Activated CD8-positive, alpha-beta T cell treated with anti-CD3 and anti-CD28 coated beads for 36 hours (primary cell): ENCODE results near the gene ENAH. TPM values are rescaled to one million over a fixed set of nuclear protein-coding genes. Genes with fewer than 3 reads are reported as not detected.
A peak's percentile ranks its signal among the peaks of the same experiment; 100 is the strongest.

Experiments
- ATAC-seq: fragments of 200-7000 bp; cut with Tn5 transposase; one replicate; pipeline ENCODE4 v1.10.0; 2021; ENCODE audit warnings: mild to moderate bottlenecking, moderate library complexity
- CTCF ChIA-PET: fragments of 350-600 bp; sonication (Branson Sonifier 250); formaldehyde crosslinking; loops from one replicate; lab custom pipeline; 2021; ENCODE audit warnings: antibody characterized with exemption; lab: Charles Lee
- POLR2A ChIA-PET: fragments of 350-600 bp; sonication (Branson Sonifier 250); formaldehyde crosslinking; loops from one replicate; lab custom pipeline; 2021; ENCODE audit warnings: antibody characterized with exemption; lab: Charles Lee
- DNase-seq: peaks from one replicate; pipeline ENCODE4 v3.0.0-alpha.2; 2020
- H3K27ac Mint-ChIP-seq: one replicate; pipeline ENCODE4 v1.8.0; 2021; ENCODE audit warnings: mild to moderate bottlenecking, mixed read lengths
- H3K27me3 Mint-ChIP-seq: one replicate; pipeline ENCODE4 v1.8.0; 2021; ENCODE audit warnings: mixed read lengths
- H3K36me3 Mint-ChIP-seq: one replicate; pipeline ENCODE4 v1.8.0; 2021; ENCODE audit warnings: low read depth, mixed read lengths
- H3K4me1 Mint-ChIP-seq: one replicate; pipeline ENCODE4 v1.8.0; 2021; ENCODE audit warnings: low read depth, mixed read lengths
- H3K4me3 Mint-ChIP-seq: one replicate; pipeline ENCODE4 v1.8.0; 2021; ENCODE audit warnings: mild to moderate bottlenecking, moderate library complexity, mixed read lengths
- H3K9me3 Mint-ChIP-seq: one replicate; pipeline ENCODE4 v1.8.0; 2021; ENCODE audit warnings: mixed read lengths
- intact Hi-C: fragments of 100-400 bp; cut with micrococcal nuclease; formaldehyde crosslinking; loops from one replicate; pipeline ENCODE4 v1.10.0; 2022
- total RNA-seq, 2 experiments: library from RNA; stranded (reverse); gene quantifications; one replicate each; pipeline ENCODE4 v1.2.3, GENCODE V29; 2021
- TF ChIP-seq, protein P1 (sequence below): fragments of 200-600 bp; IDR thresholded peaks from one replicate; pipeline ENCODE4 v1.8.0; 2022; ENCODE audit warnings: antibody characterized with exemption, mild to moderate bottlenecking

The ENAH gene
- total RNA-seq, 2 experiments from 2014 or later, result 0.51 to 0.65 TPM

DNA sequence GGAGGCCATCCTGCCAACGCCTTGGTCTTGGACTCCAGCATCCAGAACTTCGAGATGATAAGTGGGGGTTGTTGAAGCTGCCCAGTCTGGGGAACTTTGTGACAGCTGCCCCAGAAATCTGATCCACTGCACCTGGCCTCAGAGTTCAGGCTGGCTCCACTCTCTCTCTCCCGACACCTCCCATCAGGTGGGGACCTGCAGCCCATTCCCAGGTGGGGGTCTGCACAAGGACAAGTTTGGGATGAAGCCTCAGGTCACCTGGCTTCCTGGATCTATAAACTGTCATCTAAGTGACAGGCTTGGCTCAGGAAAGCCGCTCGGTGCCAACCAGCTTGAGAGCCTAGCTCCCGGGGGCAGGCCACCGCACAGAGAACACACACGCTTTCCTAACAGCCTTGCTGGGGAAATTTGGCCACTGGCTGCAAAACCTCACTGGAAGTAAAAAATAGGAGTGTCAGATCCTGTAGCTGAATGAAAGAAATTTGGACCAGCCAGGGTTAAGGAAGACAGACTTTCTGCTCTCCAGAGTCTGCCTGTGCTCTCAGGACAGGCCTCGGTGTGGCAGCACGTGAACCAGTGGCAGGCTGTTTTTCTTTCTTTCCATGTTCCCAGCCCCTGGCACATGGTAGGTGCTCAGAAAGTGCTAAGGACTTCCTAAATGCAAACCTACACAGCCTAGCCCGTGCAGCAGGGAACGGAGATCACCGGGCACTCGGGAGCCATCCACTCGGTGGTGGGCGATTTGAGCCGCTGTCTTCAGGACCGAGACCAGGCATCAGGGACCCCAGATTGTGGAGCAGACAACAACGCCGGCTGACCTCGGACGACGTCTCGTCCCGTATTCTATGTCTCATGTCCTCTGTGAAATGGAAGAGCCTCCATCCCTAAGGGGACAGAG, 182.5 kb downstream of the ENAH start:
- no peak for ATAC-seq
- no peaks in the 10 kb centered on the region for H3K9me3 Mint-ChIP-seq
- H3K27me3 Mint-ChIP-seq, result no peaks in the 10 kb centered on the region
- intact Hi-C loops, result no loop called here
- no peaks in the 10 kb centered on the region for H3K36me3 Mint-ChIP-seq
- H3K27ac Mint-ChIP-seq, result no peak overlapping the region
- TF ChIP-seq, protein P1, sequence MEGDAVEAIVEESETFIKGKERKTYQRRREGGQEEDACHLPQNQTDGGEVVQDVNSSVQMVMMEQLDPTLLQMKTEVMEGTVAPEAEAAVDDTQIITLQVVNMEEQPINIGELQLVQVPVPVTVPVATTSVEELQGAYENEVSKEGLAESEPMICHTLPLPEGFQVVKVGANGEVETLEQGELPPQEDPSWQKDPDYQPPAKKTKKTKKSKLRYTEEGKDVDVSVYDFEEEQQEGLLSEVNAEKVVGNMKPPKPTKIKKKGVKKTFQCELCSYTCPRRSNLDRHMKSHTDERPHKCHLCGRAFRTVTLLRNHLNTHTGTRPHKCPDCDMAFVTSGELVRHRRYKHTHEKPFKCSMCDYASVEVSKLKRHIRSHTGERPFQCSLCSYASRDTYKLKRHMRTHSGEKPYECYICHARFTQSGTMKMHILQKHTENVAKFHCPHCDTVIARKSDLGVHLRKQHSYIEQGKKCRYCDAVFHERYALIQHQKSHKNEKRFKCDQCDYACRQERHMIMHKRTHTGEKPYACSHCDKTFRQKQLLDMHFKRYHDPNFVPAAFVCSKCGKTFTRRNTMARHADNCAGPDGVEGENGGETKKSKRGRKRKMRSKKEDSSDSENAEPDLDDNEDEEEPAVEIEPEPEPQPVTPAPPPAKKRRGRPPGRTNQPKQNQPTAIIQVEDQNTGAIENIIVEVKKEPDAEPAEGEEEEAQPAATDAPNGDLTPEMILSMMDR, result no peak
- peaks cover 35% of the 10 kb centered on the region for H3K4me1 Mint-ChIP-seq
- ChIA-PET CTCF (interaction anchor here (2.1 kb wide), 1 partner anchor 307 kb away, joined by 7 read pairs; the partner anchor contains the start of gene SRP9), POLR2A (interaction anchor here (3.9 kb wide), 1 partner anchor 308 kb away, joined by 15 read pairs; the partner anchor contains the start of gene SRP9)
- H3K4me3 Mint-ChIP-seq, result no peak overlapping the region
- no peak for DNase-seq

DNA sequence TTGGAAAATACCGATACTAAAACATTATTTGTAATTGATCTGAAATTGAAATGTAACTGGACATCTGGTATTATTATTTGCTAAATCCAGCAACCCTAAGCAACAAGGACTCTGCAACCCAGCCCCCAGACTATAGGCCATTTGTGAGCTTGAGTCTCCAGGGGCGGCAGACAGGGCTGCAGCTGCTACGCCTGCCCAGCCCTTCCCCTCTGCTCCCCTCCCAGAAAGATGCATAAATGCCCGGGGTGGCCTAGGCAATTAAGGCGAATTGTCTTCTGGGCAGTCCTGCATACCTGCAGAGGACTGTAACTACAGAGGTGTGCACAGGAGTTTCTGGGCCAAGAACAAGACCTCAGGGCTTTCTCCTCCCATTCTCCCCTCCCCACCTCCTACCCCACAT, 183.9 kb downstream of the ENAH start:
- Mint-ChIP-seq H3K9me3 (no peaks in the 10 kb centered on the region), H3K27me3 (no peaks in the 10 kb centered on the region), H3K4me1 (peaks cover 27% of the 10 kb centered on the region), H3K4me3 (peak overlapping the region; percentile 91), H3K36me3 (no peaks in the 10 kb centered on the region), H3K27ac (peak overlapping the region; percentile 99)
- no peak for DNase-seq
- CTCF ChIA-PET, result interaction anchor here (0.9 to 2.5 kb wide), 9 partner anchors 12 to 518 kb away, joined by 3 to 11 read pairs (median 3); partner anchors contain the start of genes LBR and TMEM63A
- POLR2A ChIA-PET, result interaction anchor here (1.1 to 3.9 kb wide), 11 partner anchors 8 to 531 kb away, joined by 3 to 18 read pairs (median 6); partner anchors contain the start of genes LBR, SDE2 and SRP9
- intact Hi-C loops, result no loop called here
- TF ChIP-seq, protein P1, result no peak
- no peak for ATAC-seq

DNA sequence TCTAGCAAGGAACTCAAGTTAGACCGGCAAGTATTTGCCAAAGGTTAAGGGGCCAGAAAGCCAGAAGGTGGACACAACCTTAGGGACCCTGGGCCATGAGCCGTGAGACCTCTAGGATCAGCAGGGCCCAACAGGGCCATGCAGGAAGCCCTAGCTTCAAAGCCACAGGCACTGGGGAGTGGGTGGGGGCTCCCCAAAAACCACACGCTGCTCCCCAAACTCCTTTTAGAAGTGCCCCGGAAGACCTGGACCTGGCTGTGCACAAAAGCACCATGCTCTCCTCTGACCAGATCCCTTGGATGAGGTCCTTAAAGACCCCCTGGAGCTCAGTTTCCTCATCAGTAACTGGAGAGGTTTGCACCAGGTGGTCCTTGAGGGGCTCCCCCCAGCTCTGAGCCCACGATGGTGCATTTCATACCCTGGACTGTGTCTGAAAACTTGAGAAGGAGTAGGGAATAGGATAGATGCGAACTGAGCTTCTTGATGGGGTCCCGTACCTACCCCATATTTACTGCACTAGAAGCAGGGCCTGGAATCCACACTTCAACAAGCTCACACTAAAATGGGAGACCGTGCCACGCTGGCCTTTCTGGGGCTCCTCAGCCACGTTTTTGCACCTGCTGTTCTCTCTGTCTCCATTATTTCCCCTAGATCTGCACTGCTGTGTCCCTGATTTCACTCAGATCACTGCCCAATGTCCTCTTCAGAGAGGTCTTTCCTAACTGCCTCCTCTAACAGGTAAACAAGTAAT, 184.5 kb downstream of the ENAH start:
- intact Hi-C loops, result no loop called here
- TF ChIP-seq, protein P1, result no peak
- peak overlapping the region; percentile 99 for H3K27ac Mint-ChIP-seq
- peak overlapping the region; percentile 91 for H3K4me3 Mint-ChIP-seq
- H3K27me3 Mint-ChIP-seq, result no peaks in the 10 kb centered on the region
- ATAC-seq, result peak; percentile 13
- no peaks in the 10 kb centered on the region for H3K9me3 Mint-ChIP-seq
- H3K4me1 Mint-ChIP-seq, result peaks cover 24% of the 10 kb centered on the region
- POLR2A ChIA-PET, result interaction anchor here (0.7 to 3.9 kb wide), 18 partner anchors 8 to 642 kb away, joined by 3 to 18 read pairs (median 4); partner anchors contain the start of genes LBR, SDE2 and SRP9
- DNase-seq, result peak; percentile 67
- no peaks in the 10 kb centered on the region for H3K36me3 Mint-ChIP-seq
- CTCF ChIA-PET, result interaction anchor here (0.6 to 2.5 kb wide), 16 partner anchors 9 to 519 kb away, joined by 3 to 11 read pairs (median 4); partner anchors contain the start of genes LBR, SRP9 and TMEM63A

DNA sequence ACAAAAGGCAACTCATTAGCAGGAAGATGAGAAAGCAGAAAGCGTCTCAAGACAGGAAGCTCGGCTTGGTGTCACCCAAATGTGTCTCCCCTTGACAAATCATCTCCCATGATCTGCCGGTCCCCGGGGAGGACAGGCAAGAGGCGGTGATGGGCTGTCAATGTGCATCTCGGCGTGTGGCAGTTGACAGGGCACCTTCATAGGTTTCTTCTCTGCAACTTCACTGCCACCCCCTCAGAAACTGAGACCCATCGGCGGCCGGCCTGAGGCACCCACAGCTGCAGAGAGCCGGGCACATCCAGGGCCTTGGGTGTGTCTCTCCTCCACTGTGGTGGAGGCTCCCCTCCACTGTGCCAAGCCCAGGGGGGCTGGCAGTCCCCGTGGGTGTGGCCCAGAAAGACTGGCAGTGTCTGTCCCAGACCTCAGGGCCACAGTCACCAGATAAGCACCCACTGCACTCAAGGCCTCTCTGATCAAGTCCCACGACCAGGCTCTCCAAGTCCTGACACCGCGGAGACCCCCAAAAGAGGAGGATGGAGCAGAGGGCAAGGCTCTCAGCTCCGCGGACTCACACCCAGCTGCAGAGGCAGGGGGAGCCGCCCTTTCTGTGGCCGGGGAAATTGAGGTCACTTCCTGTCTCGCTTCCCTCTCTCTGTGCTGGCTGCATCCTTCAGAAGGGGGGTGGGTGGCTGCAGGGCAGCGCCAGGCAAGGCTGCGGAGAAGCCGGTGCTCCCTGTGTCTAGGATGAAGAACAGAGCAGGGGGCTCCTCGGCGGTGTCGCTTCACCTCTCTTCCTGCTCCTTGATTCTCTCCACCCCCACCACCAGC, 185.5 kb downstream of the ENAH start:
- peak overlapping the region; percentile 91 for H3K4me3 Mint-ChIP-seq
- ChIA-PET CTCF (interaction anchor here (0.6 to 2.5 kb wide), 11 partner anchors 10 to 520 kb away, joined by 3 to 11 read pairs (median 5); partner anchors contain the start of genes LBR, SRP9 and TMEM63A), POLR2A (interaction anchor here (0.7 to 3.9 kb wide), 16 partner anchors 10 to 643 kb away, joined by 3 to 18 read pairs (median 4); partner anchors contain the start of genes LBR, PYCR2, SDE2 and SRP9)
- no peaks in the 10 kb centered on the region for H3K9me3 Mint-ChIP-seq
- H3K4me1 Mint-ChIP-seq, result peaks cover 20% of the 10 kb centered on the region
- no peaks in the 10 kb centered on the region for H3K36me3 Mint-ChIP-seq
- no peaks in the 10 kb centered on the region for H3K27me3 Mint-ChIP-seq
- intact Hi-C loops, result no loop called here
- TF ChIP-seq, protein P1, result no peak
- peak; percentile 91 for DNase-seq
- ATAC-seq, result peak; percentile 90
- peak overlapping the region; percentile 99 for H3K27ac Mint-ChIP-seq
